Mesothelial cell of epicardium (in vitro differentiated cells): ENCODE data around the gene CDA. TPM values are rescaled to one million over a fixed set of nuclear protein-coding genes. Genes with fewer than 3 reads are reported as not detected.

ENCODE experiments used
- DNase-seq, 2 experiments: peaks; one replicate each; pipeline ENCODE4 v3.0.0; 2021; ENCODE audit warnings: low spot score in 2 of 2; ENCODE audit not compliant: unreplicated experiment in 2 of 2
- H3K27ac Mint-ChIP-seq: 2 replicates; pipeline ENCODE4 v1.8.0; 2021; ENCODE audit warnings: mixed read lengths
- H3K27me3 Mint-ChIP-seq: 2 replicates; pipeline ENCODE4 v1.8.0; 2021; ENCODE audit warnings: low read depth, mixed read lengths
- H3K36me3 Mint-ChIP-seq: 2 replicates; pipeline ENCODE4 v1.8.0; 2021; ENCODE audit warnings: mixed read lengths
- H3K4me1 Mint-ChIP-seq: 2 replicates; pipeline ENCODE4 v1.8.0; 2021; ENCODE audit warnings: mixed read lengths
- H3K4me3 Mint-ChIP-seq: 2 replicates; pipeline ENCODE4 v1.8.0; 2021; ENCODE audit warnings: mild to moderate bottlenecking, moderate library complexity, mixed read lengths
- H3K9me3 Mint-ChIP-seq: 2 replicates; pipeline ENCODE4 v1.8.0; 2021; ENCODE audit warnings: mixed read lengths
- total RNA-seq: library from RNA; stranded (reverse); gene quantifications from 3 replicates; pipeline ENCODE4 v1.2.1, GENCODE V29; 2021
- TF ChIP-seq, protein P1 (sequence below): fragments of 200-600 bp; sonication (generic); IDR thresholded peaks from one replicate; pipeline ENCODE4 v1.5.0; 2021; ENCODE audit warnings: antibody characterized with exemption; ENCODE audit not compliant: unreplicated experiment

CDA gene
- total RNA-seq, 1 donor from 2014 or later = 0.94 TPM

DNA sequence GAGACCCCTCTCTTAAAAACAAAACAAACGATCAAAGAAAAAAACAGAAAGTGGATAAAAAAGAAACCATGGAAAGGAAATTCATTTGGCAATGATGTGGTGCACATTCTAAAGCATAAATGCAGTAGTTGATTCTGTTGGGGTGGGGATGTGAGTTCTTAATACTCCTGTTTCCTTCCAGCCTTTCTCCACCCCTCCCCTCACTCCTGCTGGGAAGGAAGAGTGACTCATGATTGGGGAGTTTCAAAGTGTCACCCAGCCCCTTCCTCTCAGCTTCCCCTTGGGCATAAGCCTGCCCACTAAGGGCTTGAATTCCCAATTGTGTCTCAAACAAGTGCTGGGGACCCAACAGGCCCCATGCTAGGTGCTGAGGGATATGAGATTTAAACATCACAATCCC is 37.6 kb downstream of the CDA start:
- Mint-ChIP-seq H3K36me3 (no peaks in the 10 kb centered on the region), H3K9me3 (peaks cover 5% of the 10 kb centered on the region), H3K4me1 (no peaks in the 10 kb centered on the region), H3K27me3 (peaks cover 23% of the 10 kb centered on the region), H3K27ac (no peak overlapping the region), H3K4me3 (no peak overlapping the region)
- TF ChIP-seq, protein P1, sequence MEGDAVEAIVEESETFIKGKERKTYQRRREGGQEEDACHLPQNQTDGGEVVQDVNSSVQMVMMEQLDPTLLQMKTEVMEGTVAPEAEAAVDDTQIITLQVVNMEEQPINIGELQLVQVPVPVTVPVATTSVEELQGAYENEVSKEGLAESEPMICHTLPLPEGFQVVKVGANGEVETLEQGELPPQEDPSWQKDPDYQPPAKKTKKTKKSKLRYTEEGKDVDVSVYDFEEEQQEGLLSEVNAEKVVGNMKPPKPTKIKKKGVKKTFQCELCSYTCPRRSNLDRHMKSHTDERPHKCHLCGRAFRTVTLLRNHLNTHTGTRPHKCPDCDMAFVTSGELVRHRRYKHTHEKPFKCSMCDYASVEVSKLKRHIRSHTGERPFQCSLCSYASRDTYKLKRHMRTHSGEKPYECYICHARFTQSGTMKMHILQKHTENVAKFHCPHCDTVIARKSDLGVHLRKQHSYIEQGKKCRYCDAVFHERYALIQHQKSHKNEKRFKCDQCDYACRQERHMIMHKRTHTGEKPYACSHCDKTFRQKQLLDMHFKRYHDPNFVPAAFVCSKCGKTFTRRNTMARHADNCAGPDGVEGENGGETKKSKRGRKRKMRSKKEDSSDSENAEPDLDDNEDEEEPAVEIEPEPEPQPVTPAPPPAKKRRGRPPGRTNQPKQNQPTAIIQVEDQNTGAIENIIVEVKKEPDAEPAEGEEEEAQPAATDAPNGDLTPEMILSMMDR = no peak
- DNase-seq = no peak

DNA sequence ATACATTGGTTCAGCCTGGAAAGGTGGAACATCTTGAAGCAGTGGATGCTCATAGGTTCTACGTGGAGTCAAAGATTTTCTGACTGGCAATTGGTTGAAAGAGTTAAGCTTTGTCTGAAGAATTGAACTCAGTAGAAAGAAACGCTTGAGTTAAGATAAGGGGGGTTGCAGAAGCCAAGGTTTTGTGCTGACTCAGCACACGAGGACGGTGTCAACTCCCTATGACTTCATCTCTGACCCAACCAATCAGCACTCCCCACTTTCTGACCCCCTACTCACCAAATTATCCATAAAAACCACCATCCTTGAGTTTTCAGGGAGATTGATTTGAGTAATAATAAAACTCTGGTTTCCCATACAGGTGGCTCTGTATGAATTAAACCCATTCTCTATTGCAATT is 41.8 kb downstream of the CDA start:
- TF ChIP-seq, protein P1 = no peak
- no peak overlapping the region for H3K27ac Mint-ChIP-seq
- H3K36me3 Mint-ChIP-seq = no peaks in the 10 kb centered on the region
- H3K4me3 Mint-ChIP-seq = no peak overlapping the region
- H3K4me1 Mint-ChIP-seq = peaks cover 15% of the 10 kb centered on the region
- no peak for DNase-seq
- H3K27me3 Mint-ChIP-seq = peaks cover 20% of the 10 kb centered on the region
- H3K9me3 Mint-ChIP-seq = no peaks in the 10 kb centered on the region

DNA sequence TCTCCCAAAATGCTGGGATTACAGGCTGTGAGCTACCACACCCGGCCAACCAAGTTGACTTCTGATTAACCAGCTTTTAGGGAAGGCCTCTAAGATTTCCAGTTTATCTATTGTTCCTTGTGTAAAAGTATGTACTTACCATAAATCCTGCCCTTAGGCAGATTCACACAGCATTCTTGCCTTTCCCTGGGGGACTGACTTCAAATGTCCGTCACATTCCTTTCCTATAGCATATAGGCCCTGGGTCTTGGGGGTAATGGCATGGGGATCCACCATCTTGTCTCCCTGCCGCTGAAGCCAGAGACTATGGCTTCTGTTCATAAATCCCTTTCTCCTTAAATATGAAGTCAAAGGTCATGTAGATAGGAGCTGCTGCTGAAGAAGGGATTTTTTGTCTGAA is 43.5 kb downstream of the CDA start:
- Mint-ChIP-seq H3K4me3 (peak overlapping the region; percentile 65), H3K9me3 (no peaks in the 10 kb centered on the region), H3K27me3 (peaks cover 8% of the 10 kb centered on the region), H3K27ac (peak overlapping the region; percentile 66), H3K4me1 (peaks cover 15% of the 10 kb centered on the region), H3K36me3 (peaks cover under 1% of the 10 kb centered on the region)
- TF ChIP-seq, protein P1 = no peak
- DNase-seq = no peak

DNA sequence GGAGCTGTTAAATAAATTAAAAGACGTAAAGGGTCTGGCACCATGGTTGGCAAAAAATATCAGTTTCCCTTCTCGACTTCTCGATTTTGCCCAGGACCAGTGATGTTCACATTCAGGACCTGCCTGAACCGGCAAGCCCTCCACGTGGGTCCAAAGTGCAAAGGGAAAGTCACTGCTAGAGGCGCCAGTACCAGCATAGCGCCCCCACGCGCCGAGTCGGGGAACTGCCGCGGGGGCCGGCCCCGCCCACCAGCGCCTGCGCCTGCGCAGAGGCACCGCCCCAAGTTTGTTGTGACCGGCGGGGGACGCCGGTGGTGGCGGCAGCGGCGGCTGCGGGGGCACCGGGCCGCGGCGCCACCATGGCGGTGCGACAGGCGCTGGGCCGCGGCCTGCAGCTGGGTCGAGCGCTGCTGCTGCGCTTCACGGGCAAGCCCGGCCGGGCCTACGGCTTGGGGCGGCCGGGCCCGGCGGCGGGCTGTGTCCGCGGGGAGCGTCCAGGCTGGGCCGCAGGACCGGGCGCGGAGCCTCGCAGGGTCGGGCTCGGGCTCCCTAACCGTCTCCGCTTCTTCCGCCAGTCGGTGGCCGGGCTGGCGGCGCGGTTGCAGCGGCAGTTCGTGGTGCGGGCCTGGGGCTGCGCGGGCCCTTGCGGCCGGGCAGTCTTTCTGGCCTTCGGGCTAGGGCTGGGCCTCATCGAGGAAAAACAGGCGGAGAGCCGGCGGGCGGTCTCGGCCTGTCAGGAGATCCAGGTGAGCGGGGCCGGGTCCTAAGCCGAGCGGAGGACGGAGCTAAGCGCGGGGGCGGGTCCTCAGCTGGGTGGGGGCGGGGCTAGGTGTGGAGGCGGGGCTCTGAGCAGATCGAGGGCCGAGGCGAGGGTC is 44.5 kb downstream of the CDA start, which contains the start of gene PINK1:
PINK1 (plus strand) TSS at position 269 of the 875 bp plus-strand sequence; CDS start at position 360, 91 bp downstream.
- peak; percentile 69 to 95 for DNase-seq
- TF ChIP-seq, protein P1 = peak; percentile 98
- Mint-ChIP-seq H3K36me3 (peaks cover 4% of the 10 kb centered on the region), H3K4me1 (peaks cover 15% of the 10 kb centered on the region), H3K27ac (peak within 1 kb of the TSS; percentile 96), H3K4me3 (peak within 1 kb of the TSS; percentile 88), H3K27me3 (peaks cover 1% of the 10 kb centered on the region), H3K9me3 (no peaks in the 10 kb centered on the region)

DNA sequence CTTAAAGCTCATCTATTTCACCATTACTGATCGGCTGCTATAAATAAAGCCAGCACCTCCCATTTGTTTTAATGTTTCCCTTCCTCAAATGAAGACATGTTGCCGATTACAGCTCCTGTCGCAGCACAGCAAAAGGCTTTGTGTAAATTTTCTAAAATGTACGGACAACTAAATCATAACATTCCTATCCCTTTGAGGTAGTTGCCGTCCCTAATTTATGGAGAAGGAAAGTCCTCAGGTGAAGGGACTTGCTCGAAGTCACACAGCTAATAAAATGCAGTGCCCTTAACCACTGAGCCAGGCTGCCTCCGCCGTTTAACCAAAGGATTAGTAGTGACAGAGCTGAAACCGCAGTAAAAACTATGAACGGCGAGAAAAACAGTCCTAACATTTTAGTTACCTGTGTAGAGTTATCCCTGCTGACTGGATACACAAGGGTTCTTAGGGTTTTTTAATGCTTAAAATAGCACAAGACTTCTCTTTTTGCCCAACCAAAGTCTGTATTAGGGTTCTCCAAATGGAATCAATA is 45.2 kb downstream of the CDA start:
- Mint-ChIP-seq H3K36me3 (peaks cover 9% of the 10 kb centered on the region), H3K4me1 (peaks cover 15% of the 10 kb centered on the region), H3K4me3 (peak overlapping the region; percentile 88), H3K27me3 (no peaks in the 10 kb centered on the region), H3K9me3 (no peaks in the 10 kb centered on the region), H3K27ac (peak overlapping the region; percentile 96)
- DNase-seq = no peak
- TF ChIP-seq, protein P1 = no peak
